GM21390 (cell line): Measurements from ENCODE around the gene ATG9B.
"Not testable (repeated sequence)": the region's sequence is repeated elsewhere in the genome, so short reads cannot be mapped to it uniquely, and the experiment has no call there.

Source experiments
- ATAC-seq: cut with Tn5 transposase; IDR thresholded peaks from one replicate; pipeline ENCODE4 v1.9.1; 2021; ENCODE audit not compliant: unreplicated experiment

Gene ATG9B

DNA sequence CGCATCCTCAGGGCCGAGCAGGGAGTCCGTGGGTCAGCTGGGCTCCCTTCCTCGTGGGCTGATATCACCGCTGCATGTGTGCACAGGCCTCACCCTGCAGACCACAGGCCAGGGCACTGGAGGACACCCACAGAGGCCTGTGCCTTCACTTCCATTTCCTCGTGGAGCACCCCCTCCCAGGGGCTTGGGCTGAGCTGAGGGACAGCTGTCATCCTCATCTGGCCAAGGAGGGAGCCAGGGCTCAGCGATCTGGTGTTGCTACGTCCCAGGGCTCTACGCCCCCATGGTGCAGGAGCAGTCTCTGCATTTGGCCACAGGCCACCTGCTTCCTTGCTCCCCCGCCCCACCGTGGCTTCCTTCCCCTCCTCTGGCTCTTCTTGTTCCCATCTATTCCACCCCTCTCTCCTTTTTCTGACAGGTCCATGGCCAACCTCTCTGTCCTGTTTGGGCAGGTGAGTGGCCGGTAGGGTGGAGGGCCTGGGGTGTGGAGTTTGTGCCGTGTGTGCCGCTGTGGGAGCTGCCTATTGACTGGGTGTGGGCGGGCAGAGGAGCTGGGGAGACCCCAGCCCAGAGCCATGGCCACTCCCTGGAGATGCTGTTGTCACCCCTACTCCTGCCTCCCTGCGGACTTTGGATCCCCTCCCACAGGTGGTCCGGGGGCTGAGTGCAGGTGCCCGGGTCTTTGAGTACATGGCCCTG, 15.7 kb upstream of the ATG9B start:
- ATAC-seq: no peak

DNA sequence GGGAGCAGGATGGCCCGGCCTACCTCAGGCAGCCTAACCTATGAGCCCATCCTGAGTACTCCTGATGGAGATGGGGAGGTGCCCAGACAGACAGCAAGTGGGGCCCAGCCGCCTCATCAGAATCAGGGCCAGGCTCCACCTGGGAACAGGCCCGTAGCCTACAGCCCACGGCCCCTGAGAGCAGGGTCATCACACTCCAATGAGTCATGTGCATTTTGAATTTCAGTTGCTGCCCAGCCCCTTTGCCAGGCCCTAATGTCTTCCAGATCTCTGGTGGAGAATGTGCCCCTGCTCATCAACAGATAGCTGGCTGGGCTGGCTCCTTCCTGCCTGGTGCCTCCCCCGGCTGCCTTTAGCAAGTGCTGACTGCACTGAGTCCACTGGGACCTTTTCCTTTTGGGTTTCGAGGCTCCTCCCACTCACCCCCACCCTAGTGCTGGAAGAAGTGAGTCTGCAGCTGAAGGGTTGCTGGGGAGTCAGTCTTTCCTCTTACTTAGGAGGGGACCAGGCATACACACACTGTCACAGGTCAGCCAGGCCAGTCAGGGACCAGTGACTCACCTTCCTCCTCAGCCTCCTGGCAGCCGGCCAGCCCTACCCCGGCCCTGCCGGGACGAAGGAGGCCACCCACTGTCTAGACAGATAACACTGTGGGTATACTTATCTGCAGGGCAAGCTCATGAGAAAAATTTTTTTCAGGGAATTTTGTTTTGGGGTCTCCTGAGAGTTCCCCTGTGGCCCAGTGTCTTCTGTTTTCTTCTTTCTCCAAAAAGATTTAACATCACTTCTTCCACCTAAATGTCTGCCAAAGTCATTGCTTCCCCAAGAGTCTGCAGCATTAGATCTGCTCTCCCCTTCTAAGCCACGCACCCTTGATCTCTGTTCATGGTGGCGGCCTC, 14.9 kb upstream of the ATG9B start:
- no peak for ATAC-seq

DNA sequence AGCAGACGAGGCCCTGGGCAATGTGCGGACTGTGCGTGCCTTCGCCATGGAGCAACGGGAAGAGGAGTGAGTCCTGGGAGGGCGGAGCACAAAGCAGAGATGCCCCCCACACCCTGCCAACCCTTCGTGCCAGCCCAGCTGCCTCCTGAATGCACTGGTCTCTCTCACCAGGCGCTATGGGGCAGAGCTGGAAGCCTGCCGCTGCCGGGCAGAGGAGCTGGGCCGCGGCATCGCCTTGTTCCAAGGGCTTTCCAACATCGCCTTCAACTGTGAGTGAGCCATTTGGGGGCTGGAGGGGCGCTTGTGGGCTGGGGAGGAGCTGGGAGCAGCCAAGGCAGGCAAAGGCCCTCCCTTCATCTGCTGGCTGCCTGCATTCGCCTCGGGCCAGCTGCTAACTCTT, 11.6 kb upstream of the ATG9B start:
- no peak for ATAC-seq

DNA sequence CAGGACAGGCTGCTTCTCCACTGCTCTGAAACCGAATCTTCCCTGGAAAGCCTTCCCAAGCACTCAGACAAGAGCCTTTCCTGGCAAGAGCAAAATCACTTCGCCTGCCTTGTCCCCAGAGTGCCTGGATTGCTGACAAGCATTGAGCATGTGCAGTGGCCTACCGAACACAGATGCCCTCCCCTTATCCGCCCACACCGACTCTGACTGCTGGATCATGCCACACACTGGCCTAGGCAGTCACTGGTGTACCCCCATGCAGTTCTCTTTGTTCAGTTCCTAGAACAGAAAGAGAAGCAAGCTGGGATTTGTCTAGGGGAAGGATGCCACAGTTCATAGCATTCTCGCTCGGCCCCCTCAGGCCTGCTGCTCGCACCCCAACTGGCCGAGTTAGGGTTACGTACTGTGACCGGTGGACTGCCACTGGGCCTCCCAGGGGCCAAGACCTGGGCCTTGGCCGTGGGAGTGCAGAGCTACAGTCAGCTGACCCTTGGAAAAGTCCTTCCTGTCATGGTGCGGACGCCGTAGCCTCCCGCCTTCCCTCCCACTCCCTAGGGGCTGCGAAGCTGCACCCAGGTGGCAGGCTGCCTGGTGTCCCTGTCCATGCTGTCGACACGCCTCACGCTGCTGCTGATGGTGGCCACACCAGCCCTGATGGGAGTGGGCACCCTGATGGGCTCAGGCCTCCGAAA, 10.9 kb upstream of the ATG9B start:
- no peak for ATAC-seq

DNA sequence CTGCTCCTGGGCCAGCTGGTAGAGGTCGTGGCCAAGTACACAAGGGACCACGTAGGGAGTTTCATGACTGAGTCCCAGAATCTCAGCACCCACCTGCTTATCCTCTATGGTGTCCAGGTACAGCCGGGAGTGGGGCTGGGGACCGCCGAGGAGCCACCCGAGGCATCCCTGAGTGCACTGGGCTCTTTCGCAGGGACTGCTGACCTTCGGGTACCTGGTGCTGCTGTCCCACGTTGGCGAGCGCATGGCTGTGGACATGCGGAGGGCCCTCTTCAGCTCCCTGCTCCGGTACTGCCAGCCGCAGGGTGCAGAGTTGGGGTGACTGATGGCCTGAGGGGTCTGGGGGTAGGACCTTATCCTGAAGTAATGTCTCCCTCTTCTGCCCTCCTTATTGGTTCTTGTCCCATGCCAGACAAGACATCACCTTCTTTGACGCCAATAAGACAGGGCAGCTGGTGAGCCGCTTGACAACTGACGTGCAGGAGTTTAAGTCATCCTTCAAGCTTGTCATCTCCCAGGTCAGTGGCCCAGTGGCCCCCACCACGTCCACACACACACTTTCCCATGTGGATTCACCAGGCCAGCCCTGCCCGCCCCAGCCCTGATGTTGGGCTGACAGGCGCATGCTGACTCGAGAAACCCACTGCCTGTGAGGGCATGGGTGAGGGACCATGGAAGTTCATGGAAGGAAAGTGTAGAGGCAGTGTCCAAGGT, 10.2 kb upstream of the ATG9B start:
- no peak for ATAC-seq

DNA sequence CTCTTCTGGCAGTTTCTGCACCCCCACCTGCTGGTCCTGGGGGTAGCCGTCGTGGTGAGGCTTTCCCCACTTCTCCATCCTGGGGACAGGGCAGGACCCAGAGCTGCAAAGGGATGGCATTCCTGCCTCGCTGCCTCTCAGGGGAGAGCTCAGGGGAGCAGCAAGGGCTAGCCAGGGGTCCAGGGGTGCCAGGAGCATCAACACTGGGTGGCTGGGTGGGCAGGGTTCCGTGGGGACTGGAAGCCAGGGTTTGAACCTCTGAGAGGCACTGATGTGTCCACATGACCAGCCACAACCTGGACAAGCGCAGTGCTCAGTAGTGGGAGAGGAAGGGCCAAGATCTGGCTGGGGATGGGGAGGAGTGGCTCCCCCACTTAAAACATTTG, 9.6 kb upstream of the ATG9B start:
- ATAC-seq: no peak

DNA sequence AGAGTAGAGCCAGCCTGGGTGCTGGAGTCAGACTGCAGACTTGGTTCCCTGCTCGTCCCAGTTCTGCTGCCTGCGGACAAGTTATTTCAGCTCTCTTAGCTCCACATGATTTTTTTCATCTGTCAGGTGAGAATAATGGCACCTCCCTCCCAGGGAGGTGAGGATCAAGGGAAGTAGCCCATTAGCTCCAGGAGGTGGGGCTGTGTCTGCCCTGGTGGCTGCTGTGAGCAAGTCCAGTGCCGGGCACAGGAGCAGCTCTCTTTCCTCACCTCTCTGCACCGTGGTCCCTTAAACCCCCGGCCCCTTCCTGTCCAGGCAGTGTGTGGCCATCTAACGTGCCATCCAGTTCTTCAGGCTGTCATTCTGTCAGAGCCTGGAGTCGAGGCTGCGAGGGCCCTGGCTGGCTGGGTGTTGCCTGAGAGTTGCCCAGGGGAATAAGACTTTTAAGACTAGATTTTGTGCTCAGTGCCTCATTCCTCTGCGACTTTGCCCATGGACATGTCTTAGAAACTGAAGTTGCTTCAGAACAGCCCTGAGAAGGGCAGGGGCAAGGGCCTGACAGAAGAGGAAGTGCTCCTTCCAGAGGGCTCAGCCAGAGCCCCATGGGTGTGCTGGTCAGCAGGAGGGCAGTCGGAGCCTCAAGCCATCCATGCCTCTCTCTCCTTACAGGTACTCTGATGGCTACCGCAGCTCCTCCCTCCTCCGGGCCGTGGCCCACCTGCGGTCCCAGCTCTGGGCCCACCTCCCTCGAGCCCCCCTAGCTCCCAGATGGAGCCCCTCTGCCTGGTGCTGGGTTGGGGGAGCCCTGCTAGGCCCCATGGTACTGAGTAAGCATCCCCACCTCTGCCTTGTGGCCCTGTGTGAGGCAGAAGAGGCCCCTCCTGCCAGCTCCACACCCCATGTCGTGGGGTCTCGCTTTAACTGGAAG, 8.9 kb upstream of the ATG9B start:
- no peak for ATAC-seq

DNA sequence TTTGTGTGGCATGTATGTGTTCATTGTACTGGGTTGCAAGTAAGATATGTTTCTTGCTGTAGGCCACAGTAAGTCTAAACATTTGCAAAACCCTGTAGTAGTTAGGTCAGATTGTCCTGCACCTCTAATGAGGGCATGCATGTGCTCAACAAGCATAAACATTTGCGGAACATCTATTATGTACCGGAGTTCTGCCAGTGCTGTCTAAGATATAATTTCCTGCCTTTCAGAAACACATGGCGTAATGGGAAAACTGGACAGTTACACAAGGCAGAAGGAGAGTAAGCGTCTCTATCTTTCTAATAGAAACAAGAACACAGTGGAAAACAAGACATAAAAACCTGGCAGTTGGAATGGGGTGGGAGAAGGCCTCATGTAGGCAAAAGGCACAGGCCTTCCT, 6.7 kb upstream of the ATG9B start:
- no peak for ATAC-seq

DNA sequence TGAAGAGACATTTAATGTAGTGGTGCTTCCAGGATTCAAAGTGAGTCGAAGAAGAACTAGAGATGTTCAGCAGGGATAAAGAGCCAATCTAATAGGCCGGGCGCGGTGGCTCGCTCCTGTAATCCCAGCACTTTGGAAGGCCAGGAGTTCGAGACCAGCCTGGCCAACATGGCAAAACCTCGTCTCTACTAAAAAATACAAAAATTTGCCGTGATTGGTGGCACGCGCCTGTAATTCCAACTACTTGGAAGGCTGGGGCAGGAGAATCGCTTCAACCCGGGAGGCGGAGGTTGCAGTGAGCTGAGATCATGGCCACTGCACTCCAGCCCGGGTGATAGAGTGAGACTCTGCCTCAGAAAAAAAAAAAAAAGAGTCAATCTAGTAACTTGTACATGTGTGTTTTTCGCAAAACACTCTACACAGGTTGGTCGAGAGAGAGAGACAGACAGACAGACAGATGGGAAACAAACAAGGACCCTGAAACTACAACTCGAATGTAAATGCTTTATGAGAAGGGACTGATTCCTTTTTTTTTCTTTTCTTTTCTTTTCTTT, 4.7 kb upstream of the ATG9B start:
- no peak for ATAC-seq

DNA sequence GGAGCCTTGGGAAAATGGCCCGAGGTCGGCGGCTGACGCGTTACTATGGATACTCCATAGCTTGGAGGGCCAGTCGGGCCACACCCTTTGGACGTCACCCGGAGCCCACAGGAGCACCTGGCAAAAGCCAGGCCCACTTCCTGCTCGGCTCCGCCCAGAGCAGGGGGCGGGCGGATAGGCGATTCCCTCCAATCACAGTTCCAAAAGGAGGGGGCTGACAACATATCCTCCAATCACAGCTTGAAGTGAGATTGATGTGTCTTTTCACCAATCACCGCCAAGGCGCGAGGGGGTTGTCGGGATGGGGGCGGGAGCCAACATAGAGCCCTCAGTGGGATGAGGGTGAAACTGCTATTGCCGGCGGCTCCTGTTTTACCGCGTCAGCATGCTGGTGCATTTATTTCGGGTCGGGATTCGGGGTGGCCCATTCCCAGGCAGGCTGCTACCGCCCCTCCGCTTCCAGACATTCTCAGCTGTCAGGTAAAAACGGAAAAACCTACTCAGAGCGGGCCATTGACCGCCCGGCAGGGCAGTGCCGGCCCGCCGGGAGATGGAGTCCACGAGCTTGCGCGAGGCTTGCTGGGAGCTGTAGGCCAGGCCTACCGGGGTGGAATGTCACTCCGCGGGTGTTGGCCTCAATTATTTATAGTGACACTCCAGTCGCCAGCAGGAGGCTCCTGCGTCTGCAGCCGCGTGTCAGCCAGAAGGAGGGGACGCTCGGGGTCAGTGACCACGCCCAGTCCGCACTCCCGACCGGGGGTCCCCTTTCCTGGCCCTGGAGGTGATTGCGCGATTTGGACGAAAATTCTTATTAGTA, 4.0 kb upstream of the ATG9B start, which contains the start of gene ABCB8:
TSS of gene ABCB8 (plus strand) at position 320 of the 817 bp plus-strand sequence. CDS start at position 386, 66 bp downstream.
- ATAC-seq: peak; percentile 93

DNA sequence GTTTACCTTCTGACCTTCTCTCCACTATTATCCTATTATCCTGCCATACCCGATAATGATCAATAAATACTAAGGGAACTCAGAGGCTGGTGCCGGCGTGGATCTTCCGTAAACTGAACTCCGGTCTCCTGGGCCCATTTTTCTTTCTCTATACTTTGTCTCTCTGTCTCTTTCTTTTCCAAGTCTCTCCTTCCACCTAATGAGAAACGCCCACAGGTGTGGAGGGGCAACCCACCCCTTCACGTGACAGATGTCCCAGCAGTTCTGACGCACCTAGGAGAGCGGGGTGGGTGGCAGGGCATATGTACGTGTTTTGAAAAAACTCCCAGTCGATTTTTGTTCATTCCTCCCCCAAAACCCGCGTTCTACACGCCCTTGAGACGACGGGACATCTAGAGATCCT, 3.4 kb upstream of the ATG9B start:
- ATAC-seq: not testable (repeated sequence)

DNA sequence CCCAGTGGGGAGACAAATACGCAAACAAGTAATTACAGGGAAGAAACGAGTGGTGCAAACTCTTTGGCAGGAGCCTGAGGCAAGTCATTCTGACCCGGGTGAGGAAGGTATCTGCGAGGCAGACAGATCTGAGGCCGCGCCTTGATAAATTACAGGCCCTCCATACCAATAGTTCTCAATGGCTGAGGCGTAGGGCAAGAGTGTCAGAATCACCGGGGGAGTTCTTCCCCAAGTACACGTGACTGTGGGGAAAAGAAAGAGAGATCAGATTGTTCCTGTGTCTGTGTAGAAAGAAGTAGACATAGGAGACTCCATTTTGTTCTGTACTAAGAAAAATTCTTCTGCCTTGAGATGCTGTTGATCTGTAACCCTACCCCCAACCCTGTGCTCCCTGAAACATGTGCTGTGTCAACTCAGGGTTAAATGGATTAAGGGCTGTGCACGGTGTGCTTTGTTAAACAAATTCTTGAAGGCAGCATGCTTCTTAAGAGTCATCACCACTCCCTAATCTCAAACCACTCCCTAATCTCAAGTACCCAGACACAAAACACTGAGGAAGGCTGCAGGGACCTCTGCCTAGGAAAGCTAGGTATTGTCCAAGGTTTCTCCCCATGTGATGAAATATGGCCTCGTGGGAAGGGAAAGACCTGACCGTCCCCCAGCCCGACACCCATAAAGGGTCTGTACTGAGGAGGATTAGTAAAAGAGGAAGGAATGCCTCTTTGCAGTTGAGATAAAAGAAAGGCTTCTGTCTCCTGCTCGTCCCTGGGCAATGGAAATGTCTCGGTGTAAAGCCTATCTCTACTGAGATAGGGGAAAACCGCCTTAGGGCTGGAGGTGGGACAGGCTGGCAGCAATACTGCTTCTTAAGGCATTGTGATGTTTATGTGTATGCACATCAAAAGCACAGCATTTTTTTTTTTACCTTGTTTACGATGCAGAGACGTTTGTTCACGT, 2.8 kb upstream of the ATG9B start:
- ATAC-seq: not testable (repeated sequence)

DNA sequence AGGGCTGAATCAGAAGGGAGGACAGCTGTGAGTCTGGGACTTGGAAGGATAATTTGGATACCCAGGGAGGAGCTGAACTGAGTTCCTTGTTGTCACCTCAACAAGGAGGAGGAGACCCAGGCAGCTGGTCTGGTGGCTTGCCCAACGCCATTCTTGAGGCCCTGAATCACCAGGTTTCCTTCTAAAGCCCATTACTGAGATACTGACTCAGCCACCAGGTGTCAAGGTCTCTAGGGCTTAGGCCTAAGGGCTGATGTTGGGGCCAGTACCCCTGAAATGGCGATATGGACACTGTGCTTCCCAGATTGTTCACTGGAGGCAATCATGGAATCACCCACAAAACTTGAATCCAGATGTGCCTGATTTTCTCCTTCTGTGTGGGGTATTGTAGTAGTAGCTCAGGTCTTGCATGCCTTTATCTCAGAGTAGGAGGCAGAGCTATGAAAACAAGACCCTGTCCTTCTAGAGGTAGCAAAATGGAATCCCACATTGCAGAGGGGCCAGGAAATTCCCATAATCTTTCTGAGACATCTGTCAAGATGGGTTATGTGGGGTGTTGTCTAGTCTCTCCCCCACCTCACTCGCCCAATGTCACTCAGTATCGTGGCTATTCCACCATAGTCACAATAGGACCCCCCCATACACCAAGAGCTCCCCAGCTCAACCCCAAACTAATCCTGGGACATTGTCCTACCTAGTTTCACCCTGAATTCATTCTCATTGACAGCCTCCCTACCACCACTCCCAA, 1.8 kb upstream of the ATG9B start:
- ATAC-seq: no peak

DNA sequence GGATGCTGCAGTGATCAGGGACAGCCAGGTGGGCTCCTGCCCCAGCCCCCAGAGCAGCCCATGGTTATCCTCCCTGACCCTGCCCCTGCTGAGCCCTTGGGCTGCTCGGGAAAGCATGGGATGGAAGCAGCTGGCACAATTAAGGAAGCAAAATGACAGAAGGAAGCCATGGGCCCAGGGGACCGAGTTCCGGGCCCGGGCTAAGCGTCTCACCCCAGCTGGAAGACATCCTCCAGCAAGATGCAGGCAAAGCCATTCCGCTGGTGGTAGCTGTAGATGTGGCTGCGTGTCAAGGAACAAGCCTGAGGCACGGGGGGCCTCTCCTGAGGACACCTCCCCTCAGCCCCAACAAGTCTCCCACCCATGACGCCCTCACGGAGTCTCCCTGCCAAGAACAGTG, 1.1 kb downstream of the ATG9B start:
- ATAC-seq: no peak

DNA sequence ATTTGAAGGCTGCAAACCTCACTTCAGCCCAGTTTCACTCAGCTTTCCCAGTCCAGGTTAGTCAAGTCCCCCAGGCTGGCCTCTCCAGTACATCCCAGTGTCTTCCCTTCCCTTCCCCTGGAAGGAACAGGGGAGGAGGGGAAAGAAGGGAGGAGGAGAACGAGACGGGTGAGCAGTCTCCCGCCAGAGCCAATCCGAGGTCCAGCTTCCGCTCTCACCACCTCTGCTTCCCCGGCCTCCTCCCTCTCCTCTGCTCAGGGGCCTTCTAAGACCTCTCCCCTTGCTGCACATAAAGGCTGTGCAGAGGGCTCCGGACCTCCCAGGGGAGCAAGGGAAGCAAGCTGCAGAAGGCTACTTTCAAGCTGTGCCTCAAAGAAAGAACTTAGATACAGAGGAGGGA, 4.1 kb downstream of the ATG9B start:
- ATAC-seq: no peak

DNA sequence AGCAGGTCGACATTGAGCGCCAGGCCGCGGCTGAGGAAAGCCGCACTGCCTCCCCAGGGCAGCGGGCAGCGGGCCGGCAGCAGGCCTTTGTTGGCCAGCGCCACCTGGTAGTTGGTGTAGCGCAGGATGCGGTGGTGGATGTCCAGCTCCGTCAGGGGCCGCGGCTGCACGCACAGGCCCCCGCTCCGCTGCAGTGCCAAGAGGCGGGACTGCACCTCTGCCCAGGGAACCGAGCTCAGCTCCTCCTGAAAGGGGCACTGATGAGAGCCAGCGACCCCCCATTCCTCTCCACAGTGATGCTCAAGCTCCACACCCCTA, 5.2 kb downstream of the ATG9B start:
- ATAC-seq: no peak

DNA sequence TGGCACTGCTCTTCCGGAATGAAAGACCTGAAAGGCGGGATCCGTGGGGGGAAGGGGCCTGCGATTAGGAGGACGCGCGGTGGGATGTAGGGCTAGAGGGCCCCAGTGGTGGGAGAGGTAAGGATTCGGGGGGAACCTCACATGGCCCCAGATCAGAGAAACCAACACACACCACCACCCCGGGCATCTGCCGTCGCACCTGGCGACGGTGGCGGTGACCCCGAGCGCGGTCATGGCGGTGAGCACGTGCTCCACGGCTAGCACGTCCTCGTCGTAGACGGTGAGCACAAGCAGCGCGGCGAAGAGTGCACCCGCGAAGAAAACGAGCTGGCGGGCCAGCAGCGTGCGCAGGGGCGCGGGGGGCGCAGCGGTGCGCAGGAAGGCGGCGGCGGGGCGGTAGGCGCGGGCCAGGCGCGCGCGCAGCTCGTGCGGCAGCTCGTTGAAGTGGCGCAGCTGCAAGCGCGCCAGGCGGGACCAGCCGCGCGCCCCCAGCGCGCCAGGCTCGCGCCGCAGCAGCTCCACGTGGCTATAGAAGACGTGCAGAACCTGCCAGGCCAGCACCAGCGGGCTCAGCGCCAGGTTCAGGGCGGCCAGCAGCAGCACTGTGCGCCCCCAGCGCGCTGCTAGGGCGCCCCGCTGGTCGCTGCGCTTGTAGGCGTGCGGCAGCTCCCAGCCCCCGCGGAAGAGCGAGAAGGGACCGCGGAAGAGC, 5.7 kb downstream of the ATG9B start:
- no peak for ATAC-seq
